OCI-LY1 (cell line): ENCODE data around the gene INTS13.
A peak's percentile ranks its signal among the peaks of the same experiment; 100 is the strongest.

Experiments
- H2AFZ ChIP-seq: fragments of 200-600 bp; sonication (generic), shearing (Covaris generic); 2 replicates; pipeline ENCODE4 v1.6.0; 2014; ENCODE audit warnings: antibody characterized with exemption, mild to moderate bottlenecking, low read length
- H3F3A ChIP-seq: fragments of 200-600 bp; sonication (generic), shearing (Covaris generic); 2 replicates; pipeline ENCODE4 v1.6.0; 2014; ENCODE audit warnings: mild to moderate bottlenecking, antibody characterized with exemption, low read length, moderate library complexity; ENCODE audit not compliant: insufficient read depth
- H3K27ac ChIP-seq: fragments of 200-600 bp; sonication (generic); 2 replicates; pipeline ENCODE4 v1.5.1; 2014; ENCODE audit warnings: low read length, mixed run types, mild to moderate bottlenecking, low read depth; ENCODE audit not compliant: poor library complexity, severe bottlenecking
- H3K27me3 ChIP-seq: fragments of 200-600 bp; sonication (generic); 2 replicates; pipeline ENCODE4 v1.6.0; 2014; ENCODE audit warnings: antibody characterized with exemption, mild to moderate bottlenecking, low read length, moderate library complexity; ENCODE audit not compliant: insufficient read depth
- H3K36me3 ChIP-seq: fragments of 200-600 bp; sonication (generic); 2 replicates; pipeline ENCODE4 v1.6.1; 2014; ENCODE audit warnings: mild to moderate bottlenecking, antibody characterized with exemption, low read length, moderate library complexity, mixed read lengths; ENCODE audit not compliant: insufficient read depth
- H3K4me1 ChIP-seq: fragments of 200-600 bp; sonication (generic); 2 replicates; pipeline ENCODE4 v1.5.1; 2014; ENCODE audit warnings: mild to moderate bottlenecking, low read length, moderate library complexity; ENCODE audit not compliant: insufficient read depth, severe bottlenecking
- H3K4me2 ChIP-seq: fragments of 200-600 bp; sonication (generic), shearing (Covaris generic); 2 replicates; pipeline ENCODE4 v1.6.1; 2014; ENCODE audit warnings: low read length
- H3K4me3 ChIP-seq: fragments of 200-600 bp; sonication (generic); 2 replicates; pipeline ENCODE4 v1.5.1; 2014; ENCODE audit warnings: low read length, low read depth, mild to moderate bottlenecking, mixed read lengths; ENCODE audit not compliant: poor library complexity, severe bottlenecking
- H3K79me2 ChIP-seq: fragments of 200-600 bp; shearing (Covaris generic); 2 replicates; pipeline ENCODE4 v1.6.1; 2016; ENCODE audit warnings: mixed run types, low read length, mixed read lengths; ENCODE audit not compliant: insufficient read depth
- H3K9ac ChIP-seq: fragments of 200-600 bp; sonication (generic), shearing (Covaris generic); 2 replicates; pipeline ENCODE4 v1.6.1; 2014; ENCODE audit warnings: mild to moderate bottlenecking, low read length, mixed read lengths
- H3K9me2 ChIP-seq: fragments of 200-600 bp; sonication (generic), shearing (Covaris generic); 2 replicates; pipeline ENCODE4 v1.6.1; 2014; ENCODE audit warnings: low read depth, mild to moderate bottlenecking, low read length, mixed read lengths
- H3K9me3 ChIP-seq: fragments of 200-600 bp; shearing (Covaris generic); 2 replicates; pipeline ENCODE4 v1.6.1; 2014; ENCODE audit warnings: low read length, mixed read lengths
- H4K20me1 ChIP-seq: fragments of 200-600 bp; sonication (generic), shearing (Covaris generic); 2 replicates; pipeline ENCODE4 v1.6.0; 2016; ENCODE audit warnings: mild to moderate bottlenecking, low read length; ENCODE audit not compliant: insufficient read depth
- CTCF ChIP-seq: fragments of 200-600 bp; sonication (generic), shearing (Covaris generic); IDR thresholded peaks from 2 replicates; pipeline ENCODE4 v1.5.1; 2017; ENCODE audit warnings: mild to moderate bottlenecking, antibody characterized with exemption, low read length, moderate library complexity, mixed read lengths
- EZH2 ChIP-seq: fragments of 200-600 bp; sonication (generic), shearing (Covaris generic); IDR thresholded peaks from 2 replicates; pipeline ENCODE4 v1.8.0; 2017; ENCODE audit warnings: borderline replicate concordance, mixed run types, mild to moderate bottlenecking, antibody characterized with exemption, low read length, moderate library complexity, mixed read lengths

Gene INTS13

GRCh38 chr12:26891704-26892103, 46.1 kb downstream of the INTS13 start:
- no peaks in the 10 kb centered on the region for H3K27me3 ChIP-seq
- H3K4me1 ChIP-seq: no peaks in the 10 kb centered on the region

GRCh38 chr12:26890784-26891183, 47.0 kb downstream of the INTS13 start:
- Histone ChIP-seq H3K27ac (no peak overlapping the region), H3K9me3 (no peaks in the 10 kb centered on the region), H3K4me1 (no peaks in the 10 kb centered on the region), H3F3A (no peaks in the 10 kb centered on the region), H3K27me3 (no peaks in the 10 kb centered on the region), H3K4me3 (no peak overlapping the region), H3K9ac (no peak overlapping the region), H3K36me3 (no peaks in the 10 kb centered on the region; the same call in 1 of the 2 replicates), H3K79me2 (no peaks in the 10 kb centered on the region), H3K4me2 (no peak overlapping the region), H4K20me1 (no peaks in the 10 kb centered on the region), H3K9me2 (no peaks in the 10 kb centered on the region), H2AFZ (no peak overlapping the region)
- no peak for TF ChIP-seq EZH2
- TF ChIP-seq CTCF: no peak

More at GRCh38 chr12:26891704-26892103, 46.1 kb downstream of the INTS13 start:
- H2AFZ ChIP-seq: no peak overlapping the region
- no peak for TF ChIP-seq CTCF
- no peak for TF ChIP-seq EZH2
- peaks cover 5% of the 10 kb centered on the region; the same call in 1 of the 2 replicates for H3K36me3 ChIP-seq
- H3K9me3 ChIP-seq: no peaks in the 10 kb centered on the region
- H3K9me2 ChIP-seq: no peaks in the 10 kb centered on the region
- no peak overlapping the region for H3K27ac ChIP-seq
- no peaks in the 10 kb centered on the region for H3F3A ChIP-seq
- H3K4me2 ChIP-seq: no peak overlapping the region
- no peak overlapping the region for H3K4me3 ChIP-seq
- H3K79me2 ChIP-seq: no peaks in the 10 kb centered on the region
- no peaks in the 10 kb centered on the region for H4K20me1 ChIP-seq
- H3K9ac ChIP-seq: no peak overlapping the region

- no peaks in the 10 kb centered on the region for H3K36me3 ChIP-seq
- H3K4me3 ChIP-seq: peak overlapping the region; percentile 39
- H2AFZ ChIP-seq: no peak overlapping the region
- H3K4me2 ChIP-seq: peak overlapping the region; percentile 66
- TF ChIP-seq EZH2 (no peak), CTCF (peak; percentile 92)
- no peaks in the 10 kb centered on the region for H4K20me1 ChIP-seq
- H3K27me3 ChIP-seq: no peaks in the 10 kb centered on the region
- H3K27ac ChIP-seq: no peak overlapping the region
- no peak overlapping the region; the same call in 1 of the 2 replicates for H3K9ac ChIP-seq
- no peaks in the 10 kb centered on the region for H3K79me2 ChIP-seq
- H3F3A ChIP-seq: no peaks in the 10 kb centered on the region
- peaks cover 9% of the 10 kb centered on the region; the same call in 1 of the 2 replicates for H3K9me3 ChIP-seq
- no peaks in the 10 kb centered on the region for H3K9me2 ChIP-seq
- peaks cover 4% of the 10 kb centered on the region for H3K4me1 ChIP-seq
Measured at GRCh38 chr12:26884765-26885576, 52.8 kb downstream of the INTS13 start.
